Panc1 (cell line): ENCODE data around the gene NUCB2. TPM values are rescaled to one million over a fixed set of nuclear protein-coding genes. Genes with fewer than 3 reads are reported as not detected.
A peak's percentile ranks its signal among the peaks of the same experiment; 100 is the strongest.

ENCODE experiments used
- ATAC-seq: fragments of 200-7000 bp; cut with Tn5 transposase; 2 replicates; pipeline ENCODE4 v1.9.1; 2020; ENCODE audit warnings: mild to moderate bottlenecking, moderate library complexity
- BruUV-seq: library from RNA; stranded (reverse); fragments of 400-500 nt; replicated peaks from 2 replicates; lab custom pipeline; 2021; lab: Mats Ljungman, UMichigan
- CTCF ChIA-PET: fragments of 300-600 bp; sonication (Branson Sonifier 250); formaldehyde crosslinking; loops from one replicate; lab custom pipeline; 2022; ENCODE audit warnings: antibody characterized with exemption; lab: Charles Lee
- POLR2A ChIA-PET: fragments of 300-600 bp; sonication (Branson Sonifier 250); formaldehyde crosslinking; loops from one replicate; lab custom pipeline; 2022; ENCODE audit warnings: antibody characterized with exemption; lab: Charles Lee
- DNase-seq: peaks from one replicate; pipeline ENCODE4 v3.0.0-alpha.2; 2010; ENCODE audit warnings: low read depth, low spot score
- H3K27ac ChIP-seq: 2 replicates; pipeline ENCODE4 v1.5.1; 2011; ENCODE audit warnings: mild to moderate bottlenecking, low read length, inconsistent platforms
- H3K27me3 ChIP-seq: fragments of 200-500 bp; sonication (Bioruptor generic); 2 replicates; pipeline ENCODE4 v1.6.0; 2014; ENCODE audit warnings: low read length, inconsistent platforms; ENCODE audit not compliant: control insufficient read depth, insufficient read depth
- H3K36me3 ChIP-seq: fragments of 200-500 bp; sonication (Bioruptor generic); 2 replicates; pipeline ENCODE4 v1.5.1; 2014; ENCODE audit warnings: inconsistent platforms, mild to moderate bottlenecking, low read length, moderate library complexity; ENCODE audit not compliant: control insufficient read depth, insufficient read depth
- H3K4me1 ChIP-seq: 2 replicates; pipeline ENCODE4 v1.5.1; 2011; ENCODE audit warnings: inconsistent platforms, mild to moderate bottlenecking, low read length, moderate library complexity; ENCODE audit not compliant: control insufficient read depth, insufficient read depth
- H3K4me3 ChIP-seq, 2 experiments: 2 replicates each; pipeline ENCODE4 v1.5.1; 2011 to 2012; ENCODE audit warnings: low read depth in 2 of 2, low read length in 2 of 2, mild to moderate bottlenecking in 2 of 2, inconsistent platforms in 1 of 2, moderate library complexity in 1 of 2
- H3K9me3 ChIP-seq: fragments of 200-500 bp; sonication (Bioruptor generic); 2 replicates; pipeline ENCODE4 v1.5.1; 2014; ENCODE audit warnings: low read depth, mild to moderate bottlenecking, inconsistent platforms, low read length, moderate library complexity; ENCODE audit not compliant: control insufficient read depth, insufficient read depth
- CTCF ChIP-seq: fragments of 450-650 bp; IDR thresholded peaks from 2 replicates; pipeline ENCODE4 v1.5.1; 2017; ENCODE audit warnings: mild to moderate bottlenecking
- POLR2AphosphoS5 ChIP-seq: IDR thresholded peaks from 2 replicates; pipeline ENCODE4 v1.6.1; 2012; ENCODE audit warnings: mild to moderate bottlenecking, low read depth, low read length, moderate library complexity
- REST ChIP-seq, 2 experiments: IDR thresholded peaks; 2 replicates each; pipeline ENCODE4 v1.6.1; 2011 to 2012; ENCODE audit warnings: low read depth in 2 of 2, control low read depth in 1 of 2, low read length in 1 of 2, mild to moderate bottlenecking in 1 of 2, moderate library complexity in 1 of 2; ENCODE audit not compliant: insufficient read depth in 1 of 2
- SIN3A ChIP-seq: IDR thresholded peaks from 2 replicates; pipeline ENCODE4 v1.6.1; 2012; ENCODE audit warnings: low read depth, mild to moderate bottlenecking, low read length, moderate library complexity, borderline replicate concordance; ENCODE audit not compliant: insufficient read depth
- TCF7L2 ChIP-seq: IDR thresholded peaks from 2 replicates; pipeline ENCODE4 v1.6.1; 2011; ENCODE audit warnings: mild to moderate bottlenecking, low read depth, low read length, inconsistent platforms
- in situ Hi-C: cut with HindIII; loops from 2 replicates; pipeline ENCODE4 v1.10.0; 2016; ENCODE audit warnings: low sequenced_read_pairs, low pct_unique_long_range_greater_than_20kb
- intact Hi-C: fragments of 100-400 bp; cut with micrococcal nuclease; formaldehyde crosslinking; loops from one replicate; pipeline ENCODE4 v1.10.0; 2022; ENCODE audit not compliant: unreplicated experiment
- total RNA-seq: library from RNA; stranded (reverse); gene quantifications from one replicate; pipeline ENCODE4 v1.2.1, GENCODE V29; 2021; ENCODE audit not compliant: unreplicated experiment

NUCB2 gene
- total RNA-seq, 1 experiment from 2014 or later, result 62.2 TPM

- no peaks in the 10 kb centered on the region for H3K27me3 ChIP-seq
- no peak for ATAC-seq
- intact Hi-C loops, result no loop called here
- no peak overlapping the region for H3K27ac ChIP-seq
- BruUV-seq, result no TSS peak
- no peaks in the 10 kb centered on the region for H3K9me3 ChIP-seq
- no peak for TF ChIP-seq POLR2AphosphoS5
- DNase-seq, result no peak
- no peaks in the 10 kb centered on the region for H3K4me1 ChIP-seq
- peaks cover 5% of the 10 kb centered on the region for H3K36me3 ChIP-seq
- no peak overlapping the region for H3K4me3 ChIP-seq
- POLR2A ChIA-PET, result interaction anchor here (0.7 kb wide), 1 partner anchor 91 kb away, joined by 3 read pairs; no protein-coding TSS in a partner anchor
- CTCF ChIA-PET, result no interaction called here
- in situ Hi-C loops, result no loop called here
These were observed 38.4 kb downstream of the NUCB2 start for GRCh38 chr11:17314904-17315426.

GRCh38 chr11:17328871-17329494, 52.4 kb downstream of the NUCB2 start:
- no TSS peak for BruUV-seq
- no peak overlapping the region for H3K4me3 ChIP-seq
- H3K4me1 ChIP-seq, result no peaks in the 10 kb centered on the region
- TF ChIP-seq CTCF (no peak), REST (IDR thresholded peaks at IDR 0.05; ENCODE audit: insufficient read depth in 1 of 2, low read depth in 2 of 2, low read length in 1 of 2) (no peak), TCF7L2 (no peak), SIN3A (no peak), POLR2AphosphoS5 (no peak)
- POLR2A ChIA-PET, result no interaction called here
- ATAC-seq, result no peak
- no peak overlapping the region for H3K27ac ChIP-seq
- no peak for DNase-seq
- peaks cover 4% of the 10 kb centered on the region; the same call in 1 of the 2 replicates for H3K36me3 ChIP-seq
- H3K27me3 ChIP-seq, result no peaks in the 10 kb centered on the region
- H3K9me3 ChIP-seq, result no peaks in the 10 kb centered on the region
- in situ Hi-C loops (no loop called here), intact Hi-C loops (no loop called here)
- CTCF ChIA-PET, result no interaction called here

GRCh38 chr11:17331669-17332068, 55.1 kb downstream of the NUCB2 start:
- no peaks in the 10 kb centered on the region for H3K4me1 ChIP-seq
- no peak overlapping the region for H3K27ac ChIP-seq
- H3K27me3 ChIP-seq, result no peaks in the 10 kb centered on the region
- ChIA-PET POLR2A (no interaction called here), CTCF (interaction anchor here (0.6 kb wide), 1 partner anchor 104 kb away, joined by 16 read pairs; no protein-coding TSS in a partner anchor)
- no peaks in the 10 kb centered on the region for H3K9me3 ChIP-seq
- intact Hi-C loops, result no loop called here
- ATAC-seq (no peak), DNase-seq (no peak)
- no peak overlapping the region for H3K4me3 ChIP-seq
- BruUV-seq, result TSS peak; percentile 48
- peaks cover 4% of the 10 kb centered on the region; the same call in 1 of the 2 replicates for H3K36me3 ChIP-seq
- in situ Hi-C loops, result no loop called here
- no peak for TF ChIP-seq POLR2AphosphoS5
- TF ChIP-seq CTCF, result no peak
- no peak for TF ChIP-seq SIN3A
- no peak for TF ChIP-seq TCF7L2
- TF ChIP-seq REST (IDR thresholded peaks at IDR 0.05; ENCODE audit: insufficient read depth in 1 of 2, low read depth in 2 of 2, low read length in 1 of 2), result no peak
